Immature natural killer cell (primary cell): Measurements from ENCODE around the gene RALBP1. TPM values are rescaled to one million over a fixed set of nuclear protein-coding genes. Genes with fewer than 3 reads are reported as not detected.

Source experiments
- DNase-seq, 3 donors: peaks; one replicate each; pipeline ENCODE4 v3.0.0; 2022; ENCODE audit warnings: mixed read lengths in 1 of 3
- H3K27ac Mint-ChIP-seq, 6 donors: one replicate each; pipeline ENCODE4 v1.8.0; 2020; ENCODE audit warnings: mixed read lengths in 6 of 6, mild to moderate bottlenecking in 5 of 6, inconsistent platforms in 4 of 6, moderate library complexity in 3 of 6
- H3K27me3 Mint-ChIP-seq, 3 donors: one replicate each; pipeline ENCODE4 v1.8.0; 2020 to 2021; ENCODE audit warnings: low read depth in 3 of 3, mild to moderate bottlenecking in 3 of 3, mixed read lengths in 3 of 3, moderate library complexity in 3 of 3, inconsistent platforms in 1 of 3
- H3K36me3 Mint-ChIP-seq, 3 donors: one replicate each; pipeline ENCODE4 v1.8.0; 2020; ENCODE audit warnings: mixed read lengths in 3 of 3, inconsistent platforms in 2 of 3, mild to moderate bottlenecking in 2 of 3
- H3K4me1 Mint-ChIP-seq, 2 donors: one replicate each; pipeline ENCODE4 v1.8.0; 2020; ENCODE audit warnings: inconsistent platforms in 2 of 2, mild to moderate bottlenecking in 2 of 2, mixed read lengths in 2 of 2, moderate library complexity in 1 of 2
- H3K4me3 Mint-ChIP-seq, 5 donors: one replicate each; pipeline ENCODE4 v1.8.0; 2020; ENCODE audit warnings: mild to moderate bottlenecking in 5 of 5, mixed read lengths in 5 of 5, inconsistent platforms in 3 of 5, moderate library complexity in 3 of 5
- H3K9me3 Mint-ChIP-seq, 6 donors: one replicate each; pipeline ENCODE4 v1.8.0; 2020; ENCODE audit warnings: mild to moderate bottlenecking in 6 of 6, mixed read lengths in 6 of 6, inconsistent platforms in 4 of 6, moderate library complexity in 3 of 6
- polyA plus RNA-seq, 3 donors: library from polyadenylated mRNA; unstranded; fragments of 300-500 nt; fragmentation: Illumina TruSeq; gene quantifications; one replicate each; pipeline ENCODE4 v1.2.3, GENCODE V29; 2021

RALBP1 gene
- polyA plus RNA-seq, 3 donors from 2014 or later, result 47.8 to 71.2 (median 50.1) TPM

DNA sequence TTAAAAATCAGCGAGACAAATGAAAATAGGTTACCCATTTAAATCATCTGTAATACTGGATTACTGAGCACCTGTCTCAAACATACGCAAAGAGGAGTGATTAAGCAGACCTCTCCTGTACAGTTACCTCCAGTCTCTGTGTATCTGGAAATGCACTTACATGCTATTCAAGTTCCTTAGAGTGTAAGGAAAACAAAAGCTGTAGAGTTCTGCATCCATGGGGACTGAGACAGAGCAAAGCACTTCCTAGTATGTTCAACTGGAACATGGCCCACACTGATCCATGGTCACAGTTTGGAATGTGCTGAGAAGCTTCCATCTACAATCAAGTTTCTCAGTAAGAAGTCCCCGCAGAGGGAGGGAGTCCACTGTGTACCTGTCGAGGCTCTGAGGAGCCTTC lies 75.1 kb downstream of the RALBP1 start:
- peaks cover 0 to 4% (median 0%) of the 10 kb centered on the region in 6 donors for H3K9me3 Mint-ChIP-seq
- peaks cover 39 to 73% (median 39%) of the 10 kb centered on the region in 3 donors for H3K36me3 Mint-ChIP-seq
- no peak for DNase-seq
- H3K4me1 Mint-ChIP-seq, result no peaks in the 10 kb centered on the region
- H3K4me3 Mint-ChIP-seq, result no peak overlapping the region
- H3K27me3 Mint-ChIP-seq, result no peaks in the 10 kb centered on the region
- H3K27ac Mint-ChIP-seq, result no peak overlapping the region

DNA sequence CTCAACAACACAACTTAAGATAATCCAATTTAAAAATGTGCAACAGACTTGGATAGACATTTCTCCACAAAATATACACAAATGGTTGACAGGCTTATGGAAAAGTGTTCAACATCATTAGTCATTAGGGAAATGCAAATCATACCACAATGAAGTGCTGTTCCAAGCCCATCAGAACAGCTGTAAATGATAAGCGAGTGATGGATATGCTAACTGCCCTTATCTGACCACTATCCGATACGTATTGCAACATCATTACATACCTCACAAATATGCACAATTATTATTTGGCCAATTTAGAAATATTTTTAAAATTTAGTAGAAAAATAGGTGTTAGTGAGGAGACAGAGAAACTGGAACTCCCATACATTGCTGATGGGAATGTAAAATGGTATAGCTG lies 76.9 kb downstream of the RALBP1 start:
- H3K27ac Mint-ChIP-seq, result no peak overlapping the region
- peaks cover 0 to 4% (median 0%) of the 10 kb centered on the region in 6 donors for H3K9me3 Mint-ChIP-seq
- H3K4me1 Mint-ChIP-seq, result no peaks in the 10 kb centered on the region
- no peaks in the 10 kb centered on the region for H3K27me3 Mint-ChIP-seq
- no peak for DNase-seq
- peaks cover 35 to 74% (median 39%) of the 10 kb centered on the region in 3 donors for H3K36me3 Mint-ChIP-seq
- no peak overlapping the region for H3K4me3 Mint-ChIP-seq

DNA sequence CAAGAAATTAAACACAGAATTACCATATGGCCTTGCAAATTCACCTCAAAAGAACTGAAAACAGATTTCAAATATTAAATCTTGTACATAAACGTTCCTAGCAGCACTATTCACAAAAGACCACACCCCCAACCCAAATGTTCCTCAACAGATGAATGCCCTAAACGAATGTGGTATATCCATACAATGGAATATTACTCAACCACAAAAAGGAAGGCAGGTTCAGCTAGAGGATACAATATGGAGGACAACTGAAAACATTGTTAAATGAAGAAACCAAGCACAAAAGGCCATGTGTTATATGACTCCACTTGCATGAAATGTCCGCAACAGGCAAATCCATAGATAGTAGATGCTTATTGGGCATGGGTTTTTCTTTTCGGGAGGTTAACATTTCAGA lies 77.3 kb downstream of the RALBP1 start:
- Mint-ChIP-seq H3K9me3 (peaks cover 0 to 4% (median 0%) of the 10 kb centered on the region in 6 donors), H3K27me3 (no peaks in the 10 kb centered on the region), H3K4me3 (no peak overlapping the region), H3K36me3 (peaks cover 35 to 72% (median 38%) of the 10 kb centered on the region in 3 donors), H3K27ac (no peak overlapping the region), H3K4me1 (no peaks in the 10 kb centered on the region)
- no peak for DNase-seq

DNA sequence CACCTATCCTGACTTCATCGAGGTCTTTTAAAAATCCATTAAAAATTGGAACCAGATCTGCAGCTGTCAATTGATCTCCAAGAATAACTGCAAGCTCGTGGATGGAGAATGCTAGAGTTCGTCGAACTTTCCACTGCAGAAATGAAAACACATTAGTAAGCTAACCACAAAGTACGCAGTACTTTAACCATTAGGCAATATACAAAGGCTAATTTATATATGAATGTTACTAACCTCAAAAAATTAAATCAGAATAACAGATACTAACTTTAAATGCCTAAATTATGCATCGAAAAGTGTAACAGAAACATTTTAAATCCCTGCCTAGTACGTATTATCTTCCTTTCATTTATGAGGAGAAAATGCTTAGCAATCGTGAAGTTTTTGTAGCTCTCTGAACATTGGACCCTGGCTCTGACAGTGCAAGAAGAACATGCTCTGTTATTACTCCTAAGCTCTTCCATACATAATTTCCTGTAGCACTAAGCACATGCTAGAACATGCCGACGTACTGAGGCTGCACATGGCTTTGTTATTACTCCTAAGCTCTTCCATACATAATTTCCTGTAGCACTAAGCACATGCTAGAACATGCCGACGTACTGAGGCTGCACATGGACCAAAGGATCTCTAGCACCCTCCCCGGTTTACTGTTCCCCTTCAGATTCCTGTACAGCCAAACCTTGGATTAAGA lies 82.1 kb downstream of the RALBP1 start:
- no peak for DNase-seq
- Mint-ChIP-seq H3K4me1 (no peaks in the 10 kb centered on the region), H3K4me3 (no peak overlapping the region), H3K27ac (no peak overlapping the region), H3K9me3 (peaks cover 0 to 4% (median 0%) of the 10 kb centered on the region in 6 donors), H3K27me3 (peaks cover 0 to 1% (median 0%) of the 10 kb centered on the region in 3 donors), H3K36me3 (peaks cover 28 to 57% (median 37%) of the 10 kb centered on the region in 3 donors)

DNA sequence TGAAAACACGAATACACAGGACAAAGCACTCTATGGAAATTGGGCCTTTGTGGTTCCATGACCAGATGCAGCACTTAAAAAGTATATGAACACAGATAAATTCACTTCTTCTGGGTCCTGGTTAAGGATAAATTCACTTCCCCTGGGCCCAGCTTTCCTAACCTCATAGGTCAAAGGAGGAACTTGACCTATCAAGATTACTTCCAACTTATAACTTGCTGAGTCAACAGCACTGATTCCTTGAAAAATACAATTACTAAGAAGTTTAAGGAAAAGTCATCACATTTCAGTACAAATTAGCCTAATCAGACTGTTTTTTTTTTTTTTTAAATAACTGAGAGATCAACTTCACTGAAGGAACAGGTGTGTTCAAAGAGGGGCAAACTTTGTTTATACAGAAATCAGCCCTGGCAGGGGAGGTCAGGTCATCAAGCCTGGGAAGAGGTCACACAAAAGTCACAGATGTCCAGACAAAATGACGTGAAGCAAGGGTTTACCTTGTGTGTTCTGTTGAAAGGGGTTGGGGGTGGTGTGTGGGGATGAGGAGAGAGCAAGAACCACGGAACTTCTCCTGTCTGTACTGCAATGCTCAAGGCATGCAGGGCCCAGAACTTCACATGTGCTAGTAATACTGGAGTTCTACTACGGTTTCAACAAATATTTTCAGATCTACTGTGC lies 83.2 kb downstream of the RALBP1 start:
- H3K4me3 Mint-ChIP-seq, result no peak overlapping the region
- peaks cover 0 to 1% (median 0%) of the 10 kb centered on the region in 3 donors for H3K27me3 Mint-ChIP-seq
- H3K27ac Mint-ChIP-seq, result peak overlapping the region in 3 of 6 donors; percentile 16 to 59 (median 45)
- no peak for DNase-seq
- H3K9me3 Mint-ChIP-seq, result no peaks in the 10 kb centered on the region
- H3K4me1 Mint-ChIP-seq, result no peaks in the 10 kb centered on the region
- H3K36me3 Mint-ChIP-seq, result peaks cover 29 to 57% (median 30%) of the 10 kb centered on the region in 3 donors

DNA sequence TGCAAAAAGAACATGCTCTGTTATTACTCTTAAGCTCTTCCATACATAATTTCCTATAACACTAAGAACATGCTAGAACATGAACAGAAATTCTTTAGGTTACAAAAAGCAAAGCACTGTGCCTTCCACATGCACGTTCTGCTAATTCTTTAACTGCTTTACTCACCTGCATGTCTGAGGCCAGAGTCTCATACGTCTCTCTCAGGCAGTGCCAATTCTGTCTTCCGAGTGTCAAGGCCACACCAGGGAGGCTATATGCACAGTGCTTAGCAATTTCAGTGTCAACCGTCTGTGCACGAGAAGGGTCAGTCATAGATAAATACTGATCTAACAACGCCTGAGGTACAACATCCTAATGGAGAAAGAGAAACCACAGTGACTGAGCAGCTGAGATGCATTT lies 83.9 kb downstream of the RALBP1 start:
- Mint-ChIP-seq H3K27me3 (peaks cover 0 to 1% (median 0%) of the 10 kb centered on the region in 3 donors), H3K27ac (no peak overlapping the region), H3K9me3 (no peaks in the 10 kb centered on the region), H3K4me1 (no peaks in the 10 kb centered on the region), H3K4me3 (no peak overlapping the region), H3K36me3 (peaks cover 26 to 56% (median 29%) of the 10 kb centered on the region in 3 donors)
- no peak for DNase-seq

DNA sequence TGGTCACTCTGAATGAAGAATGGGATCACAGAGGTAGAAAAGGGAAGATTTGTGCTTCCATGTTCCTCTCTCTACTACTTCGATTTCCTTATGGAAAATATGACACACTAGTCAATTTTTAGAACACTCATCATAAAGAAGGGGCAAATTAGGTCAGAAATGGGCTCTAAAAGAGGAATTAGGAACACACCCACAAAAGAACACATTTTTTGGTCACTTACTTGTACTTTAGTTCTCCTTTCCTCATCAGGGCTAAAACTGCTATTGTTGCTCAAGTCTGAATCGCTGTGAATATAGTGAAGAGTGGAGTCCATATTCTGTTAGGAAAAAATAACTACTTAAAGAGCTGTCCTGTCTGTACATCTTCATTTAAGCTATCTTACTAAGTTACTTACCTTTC lies 86.4 kb downstream of the RALBP1 start:
- no peak for DNase-seq
- no peak overlapping the region for H3K4me3 Mint-ChIP-seq
- no peaks in the 10 kb centered on the region for H3K4me1 Mint-ChIP-seq
- H3K36me3 Mint-ChIP-seq, result peaks cover 20 to 46% (median 24%) of the 10 kb centered on the region in 3 donors
- no peaks in the 10 kb centered on the region for H3K9me3 Mint-ChIP-seq
- peak overlapping the region in 1 of 6 donors; percentile 22 for H3K27ac Mint-ChIP-seq
- H3K27me3 Mint-ChIP-seq, result peaks cover 0 to 1% (median 0%) of the 10 kb centered on the region in 3 donors

DNA sequence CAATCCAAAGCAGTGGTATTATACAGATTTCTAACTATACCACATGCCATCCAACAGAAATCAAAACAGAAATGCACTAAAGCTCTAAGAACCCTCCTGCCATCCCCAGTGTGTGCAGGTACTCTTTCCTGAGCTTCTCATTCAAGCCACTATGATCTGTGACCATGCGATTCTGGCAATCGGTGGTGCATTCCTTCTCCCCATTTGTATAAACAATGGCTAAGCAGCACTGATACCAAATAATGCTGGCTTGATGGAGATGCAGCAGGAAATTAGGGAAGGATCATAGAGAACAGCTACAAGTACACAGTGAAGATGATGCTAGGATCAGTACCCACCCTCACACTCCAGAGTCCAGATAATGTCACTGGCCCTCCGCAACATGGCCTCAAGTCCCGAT lies 87.3 kb downstream of the RALBP1 start:
- no peak for DNase-seq
- Mint-ChIP-seq H3K4me3 (no peak overlapping the region), H3K27me3 (peaks cover 0 to 1% (median 0%) of the 10 kb centered on the region in 3 donors), H3K4me1 (no peaks in the 10 kb centered on the region), H3K36me3 (peaks cover 18 to 46% (median 20%) of the 10 kb centered on the region in 3 donors), H3K9me3 (no peaks in the 10 kb centered on the region), H3K27ac (no peak overlapping the region)

DNA sequence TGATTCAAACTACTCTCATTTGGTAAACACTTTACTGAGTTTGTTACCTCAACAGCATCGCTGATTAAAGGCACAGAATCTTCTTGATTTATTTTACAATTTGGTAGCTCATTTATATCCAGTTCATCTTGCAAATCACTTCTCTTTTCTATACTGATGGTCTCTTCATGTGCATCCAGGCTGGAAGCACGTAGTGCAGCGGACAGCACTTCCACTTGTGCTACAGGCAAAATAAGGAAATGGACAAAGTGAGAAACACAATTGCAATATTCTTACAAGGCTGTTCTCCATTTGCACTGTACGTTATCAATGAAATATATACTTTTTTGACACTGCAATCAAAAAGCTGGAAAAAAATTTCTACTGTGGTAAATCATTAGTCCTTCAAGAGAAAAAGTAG lies 88.0 kb downstream of the RALBP1 start:
- H3K9me3 Mint-ChIP-seq, result no peaks in the 10 kb centered on the region
- H3K4me1 Mint-ChIP-seq, result no peaks in the 10 kb centered on the region
- H3K4me3 Mint-ChIP-seq, result no peak overlapping the region
- peaks cover 16 to 41% (median 20%) of the 10 kb centered on the region in 3 donors for H3K36me3 Mint-ChIP-seq
- H3K27me3 Mint-ChIP-seq, result peaks cover 0 to 1% (median 0%) of the 10 kb centered on the region in 3 donors
- H3K27ac Mint-ChIP-seq, result no peak overlapping the region
- no peak for DNase-seq

DNA sequence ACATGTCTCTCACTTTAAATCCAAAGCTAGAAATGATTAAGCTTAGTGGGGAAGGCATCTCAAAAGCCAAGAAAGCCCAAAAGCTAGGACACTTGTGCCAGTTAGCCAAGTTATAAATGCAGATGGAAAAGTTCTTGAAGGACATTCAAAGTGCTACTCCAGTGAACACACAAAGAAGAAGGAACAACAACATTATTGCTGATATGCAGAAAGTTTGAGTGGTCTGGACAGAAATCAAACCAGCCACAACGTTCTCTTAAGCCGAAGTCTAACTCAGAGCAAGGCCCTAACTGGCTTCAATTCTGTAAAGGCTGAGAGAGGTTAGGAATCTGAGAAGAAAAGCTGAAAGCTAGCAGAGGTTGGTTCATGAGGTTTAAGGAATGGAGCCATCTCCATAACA lies 90.1 kb downstream of the RALBP1 start:
- DNase-seq, result no peak
- H3K36me3 Mint-ChIP-seq, result peaks cover 11 to 43% (median 16%) of the 10 kb centered on the region in 3 donors
- no peaks in the 10 kb centered on the region for H3K9me3 Mint-ChIP-seq
- no peak overlapping the region for H3K4me3 Mint-ChIP-seq
- no peaks in the 10 kb centered on the region for H3K4me1 Mint-ChIP-seq
- H3K27me3 Mint-ChIP-seq, result peaks cover 0 to 1% (median 0%) of the 10 kb centered on the region in 3 donors
- H3K27ac Mint-ChIP-seq, result no peak overlapping the region

DNA sequence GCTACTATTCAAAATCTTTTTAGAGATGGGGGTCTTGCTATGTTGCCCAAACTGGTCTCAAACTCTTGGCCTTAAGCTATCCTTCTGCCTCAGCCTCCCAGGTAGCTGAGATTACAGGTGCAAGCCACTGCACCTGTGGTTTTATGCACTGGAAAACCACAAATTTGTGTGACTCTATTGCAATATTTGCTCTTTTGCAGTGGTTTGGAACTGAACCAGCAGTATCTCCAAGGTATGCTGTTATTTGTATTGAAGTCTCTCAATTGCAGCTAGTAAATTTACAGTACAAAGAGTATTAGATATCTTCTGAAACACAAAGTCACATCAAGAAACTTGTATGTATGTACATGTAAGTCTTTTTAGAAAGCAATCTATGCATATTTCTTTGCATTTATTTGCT lies 92.9 kb downstream of the RALBP1 start:
- Mint-ChIP-seq H3K4me3 (no peak overlapping the region), H3K36me3 (peaks cover 6 to 35% (median 15%) of the 10 kb centered on the region in 3 donors), H3K27ac (no peak overlapping the region), H3K9me3 (no peaks in the 10 kb centered on the region), H3K27me3 (no peaks in the 10 kb centered on the region), H3K4me1 (no peaks in the 10 kb centered on the region)
- DNase-seq, result no peak

DNA sequence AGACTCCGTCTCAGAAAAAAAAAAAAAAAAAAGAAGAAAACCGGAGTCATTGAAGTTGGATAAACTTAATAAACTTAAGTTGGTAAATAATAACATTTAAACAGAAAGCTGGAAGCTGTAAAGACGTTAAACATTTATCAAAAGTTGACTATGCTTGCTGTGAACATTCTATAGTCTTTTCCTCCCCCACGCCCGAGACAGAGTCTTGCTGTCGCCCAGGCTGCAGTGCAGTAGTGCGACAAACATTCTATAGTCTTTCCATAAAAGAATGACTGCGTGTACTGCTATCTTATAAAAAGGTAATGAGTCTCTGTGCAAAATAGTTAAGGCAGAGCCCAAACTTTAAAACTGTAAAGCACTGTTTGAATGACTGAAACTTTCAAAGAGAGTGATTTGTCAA lies 93.9 kb downstream of the RALBP1 start:
- Mint-ChIP-seq H3K9me3 (no peaks in the 10 kb centered on the region), H3K4me3 (no peak overlapping the region), H3K27ac (no peak overlapping the region), H3K27me3 (no peaks in the 10 kb centered on the region), H3K36me3 (peaks cover 6 to 29% (median 15%) of the 10 kb centered on the region in 3 donors), H3K4me1 (no peaks in the 10 kb centered on the region)
- no peak for DNase-seq

DNA sequence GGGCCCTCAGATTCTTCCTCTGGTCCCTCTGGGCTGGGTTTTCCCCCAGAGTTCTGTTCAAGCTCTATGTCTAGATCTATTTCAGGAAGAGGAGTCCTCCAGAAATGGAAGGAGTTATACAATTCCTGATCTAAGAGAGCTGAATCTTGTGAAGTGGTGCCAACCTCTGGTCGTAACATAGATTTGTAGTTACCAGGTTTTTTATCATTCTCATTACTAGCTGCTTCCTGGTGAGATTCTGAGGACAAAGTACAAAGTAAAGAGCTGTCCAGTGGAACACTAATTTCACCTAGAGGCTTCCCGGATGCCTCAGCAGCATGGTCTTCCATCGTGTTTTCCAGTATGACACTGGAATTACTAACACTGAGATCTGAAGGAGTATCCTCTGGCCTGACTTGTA lies 94.9 kb downstream of the RALBP1 start:
- Mint-ChIP-seq H3K4me3 (no peak overlapping the region), H3K27ac (no peak overlapping the region), H3K4me1 (no peaks in the 10 kb centered on the region), H3K27me3 (no peaks in the 10 kb centered on the region), H3K9me3 (no peaks in the 10 kb centered on the region), H3K36me3 (peaks cover 11 to 25% (median 19%) of the 10 kb centered on the region in 3 donors)
- DNase-seq, result no peak

DNA sequence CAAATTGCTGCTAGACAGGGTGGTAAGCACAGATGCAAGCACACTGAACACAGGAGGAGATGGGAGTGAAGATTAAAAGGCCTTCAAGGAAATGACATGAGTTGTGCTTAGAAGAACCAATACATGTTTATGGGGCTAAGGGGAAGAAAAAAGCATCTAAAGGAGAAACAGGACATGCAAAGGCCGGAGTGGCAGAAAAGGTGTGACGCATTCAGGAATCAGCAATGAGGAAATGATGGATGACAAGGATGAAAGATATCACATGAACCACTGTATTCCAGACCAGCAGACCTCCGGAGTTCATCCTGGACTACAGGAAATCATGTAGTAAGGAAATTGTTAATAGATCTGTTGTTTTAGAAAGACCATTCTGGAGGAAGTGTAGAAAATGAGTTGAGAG lies 96.2 kb downstream of the RALBP1 start:
- H3K4me3 Mint-ChIP-seq, result no peak overlapping the region
- H3K4me1 Mint-ChIP-seq, result no peaks in the 10 kb centered on the region
- DNase-seq, result no peak
- H3K27ac Mint-ChIP-seq, result peak overlapping the region in 1 of 6 donors; percentile 17
- H3K27me3 Mint-ChIP-seq, result no peaks in the 10 kb centered on the region
- peaks cover 16 to 29% (median 19%) of the 10 kb centered on the region in 3 donors for H3K36me3 Mint-ChIP-seq
- H3K9me3 Mint-ChIP-seq, result no peaks in the 10 kb centered on the region
